ENCODE measurements around the gene POLR2M. TPM values are rescaled to one million over a fixed set of nuclear protein-coding genes. Genes with fewer than 3 reads are reported as not detected.

POLR2M gene
- total and polyA plus RNA-seq, 3 experiments from 2014 or later, result 51.2 to 72.3 (median 57.9) TPM

DNA sequence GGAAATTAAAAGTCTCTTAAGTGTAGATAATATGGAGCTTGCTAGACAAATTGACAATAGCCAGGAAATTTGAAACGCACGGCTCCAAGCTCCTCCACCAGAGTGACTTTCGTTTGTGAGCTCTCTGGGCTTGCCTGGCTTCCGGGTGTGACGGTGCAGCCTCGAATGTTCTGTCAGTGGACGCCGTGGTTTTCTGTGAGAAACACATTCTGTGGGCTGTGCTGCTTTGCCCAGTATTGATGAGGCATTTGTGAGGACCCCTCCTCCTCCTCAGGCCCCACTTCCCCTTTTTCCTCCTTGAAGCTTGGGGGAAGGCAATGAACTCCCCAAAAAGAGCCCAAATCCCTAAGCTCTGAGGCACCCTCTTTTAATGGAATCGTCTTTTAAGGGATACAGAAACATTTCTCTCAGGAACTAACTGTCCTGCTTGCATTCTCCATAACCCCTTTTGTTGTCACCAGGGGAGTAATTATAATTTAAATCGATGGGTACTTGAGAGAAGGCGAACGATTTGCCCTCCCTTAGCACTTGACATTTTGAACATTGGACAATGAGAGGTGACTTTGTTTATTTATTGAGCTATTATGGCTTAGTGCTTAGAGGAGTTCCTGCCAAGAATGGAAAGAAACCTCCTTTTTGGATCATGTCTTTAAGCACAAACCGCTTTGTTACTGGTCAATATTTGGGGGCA, 40.8 kb downstream of the POLR2M start:
- H3K4me3 Mint-ChIP-seq, result peak overlapping the region in 2 of 7 donors; percentile 10 to 19
- POLR2A ChIA-PET, result no interaction called here
- no peak for DNase-seq
- peaks cover 0 to 6% (median 0%) of the 10 kb centered on the region in 3 donors for H3K36me3 Mint-ChIP-seq
- no peaks in the 10 kb centered on the region for H3K9me3 Mint-ChIP-seq
- peaks cover 0 to 4% (median 0%) of the 10 kb centered on the region in 3 donors for H3K4me1 Mint-ChIP-seq
- Histone ChIP-seq H3K27me3 (ENCODE audit: insufficient read depth, low read length, poor library complexity, severe bottlenecking) (no peaks in the 10 kb centered on the region), H3K4me1 (ENCODE audit: insufficient read depth, low read length) (no peaks in the 10 kb centered on the region), H3K36me3 (ENCODE audit: insufficient read depth, low read length) (no peaks in the 10 kb centered on the region), H3K9me3 (ENCODE audit: low read length) (no peaks in the 10 kb centered on the region), H3K27ac (ENCODE audit: low read depth, low read length) (no peak overlapping the region), H3K4me3 (ENCODE audit: low read length) (no peak overlapping the region)
- CTCF ChIA-PET, result no interaction called here
- peak overlapping the region in 1 of 8 donors; percentile 74 for H3K27ac Mint-ChIP-seq
- peaks cover 0 to 9% of the 10 kb centered on the region in 2 donors for H3K27me3 Mint-ChIP-seq

DNA sequence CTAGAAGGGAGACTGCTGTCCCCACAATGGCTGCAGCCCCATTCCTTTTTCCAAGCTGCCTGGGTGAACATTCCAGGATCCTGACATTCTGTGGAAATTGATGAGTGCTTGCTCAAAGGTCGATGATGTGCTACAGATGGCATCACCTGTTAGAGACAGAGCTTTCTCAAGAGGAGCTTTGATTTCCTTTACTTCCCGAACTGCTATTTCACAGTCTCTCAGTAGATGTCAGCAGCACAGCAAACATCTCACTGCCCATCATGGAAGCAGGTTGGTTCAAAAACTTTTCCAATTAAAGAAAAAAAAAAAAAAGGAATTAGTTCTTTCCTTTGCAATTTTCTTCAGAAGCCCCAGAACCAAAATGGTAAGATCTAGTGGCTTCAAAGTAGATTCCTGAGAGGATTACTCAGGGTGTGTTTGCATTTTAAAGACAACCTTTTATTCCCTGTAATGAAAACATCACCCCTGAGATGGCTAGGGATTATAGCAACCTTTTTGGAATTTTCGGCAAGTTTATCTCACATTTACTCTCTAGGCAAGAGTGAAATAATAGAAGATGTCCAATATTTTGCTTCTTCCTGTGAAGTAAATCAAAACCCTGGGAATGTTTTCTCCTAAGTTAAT, 44.8 kb downstream of the POLR2M start:
- peaks cover 0 to 9% of the 10 kb centered on the region in 2 donors for H3K27me3 Mint-ChIP-seq
- no peak for DNase-seq
- H3K9me3 ChIP-seq (ENCODE audit: low read length), result no peaks in the 10 kb centered on the region
- no peak overlapping the region for H3K4me3 ChIP-seq (ENCODE audit: low read length)
- H3K27me3 ChIP-seq (ENCODE audit: insufficient read depth, low read length, poor library complexity, severe bottlenecking), result no peaks in the 10 kb centered on the region
- H3K4me1 ChIP-seq (ENCODE audit: insufficient read depth, low read length), result no peaks in the 10 kb centered on the region
- H3K4me3 Mint-ChIP-seq, result no peak overlapping the region
- CTCF ChIA-PET, result no interaction called here
- H3K36me3 ChIP-seq (ENCODE audit: insufficient read depth, low read length), result no peaks in the 10 kb centered on the region
- peaks cover 0 to 4% (median 0%) of the 10 kb centered on the region in 3 donors for H3K4me1 Mint-ChIP-seq
- no peaks in the 10 kb centered on the region for H3K9me3 Mint-ChIP-seq
- no peak overlapping the region for H3K27ac ChIP-seq (ENCODE audit: low read depth, low read length)
- no peaks in the 10 kb centered on the region for H3K36me3 Mint-ChIP-seq
- POLR2A ChIA-PET, result no interaction called here
- H3K27ac Mint-ChIP-seq, result no peak overlapping the region

DNA sequence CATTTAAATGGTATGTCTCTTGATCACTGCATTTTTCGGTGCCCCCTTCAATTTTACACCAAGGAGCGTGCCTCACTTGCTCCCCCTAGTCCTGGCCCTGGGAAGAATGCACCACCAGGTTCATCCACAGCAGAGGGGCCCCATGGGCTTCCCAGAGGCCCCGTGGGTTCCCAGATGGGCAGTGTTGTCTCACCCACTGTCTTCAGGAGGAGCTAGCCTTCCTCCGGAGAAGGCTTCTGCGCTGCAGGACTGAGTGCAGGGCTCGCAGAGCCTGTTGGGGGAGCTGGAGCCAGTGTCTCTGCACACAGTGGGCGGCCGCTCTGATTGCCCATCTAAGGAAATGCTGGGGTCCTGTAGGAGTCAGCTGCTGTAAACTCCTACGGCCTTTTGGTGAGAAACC, 45.9 kb downstream of the POLR2M start:
- Histone ChIP-seq H3K27ac (ENCODE audit: low read depth, low read length) (no peak overlapping the region), H3K36me3 (ENCODE audit: insufficient read depth, low read length) (no peaks in the 10 kb centered on the region), H3K9me3 (ENCODE audit: low read length) (no peaks in the 10 kb centered on the region), H3K4me3 (ENCODE audit: low read length) (no peak overlapping the region), H3K4me1 (ENCODE audit: insufficient read depth, low read length) (no peaks in the 10 kb centered on the region), H3K27me3 (ENCODE audit: insufficient read depth, low read length, poor library complexity, severe bottlenecking) (no peaks in the 10 kb centered on the region)
- Mint-ChIP-seq H3K4me1 (no peaks in the 10 kb centered on the region), H3K27me3 (peaks cover 0 to 9% of the 10 kb centered on the region in 2 donors), H3K27ac (peak overlapping the region in 1 of 8 donors; percentile 51), H3K36me3 (no peaks in the 10 kb centered on the region), H3K4me3 (no peak overlapping the region), H3K9me3 (no peaks in the 10 kb centered on the region)
- CTCF ChIA-PET, result no interaction called here
- POLR2A ChIA-PET, result no interaction called here
- DNase-seq, result no peak

DNA sequence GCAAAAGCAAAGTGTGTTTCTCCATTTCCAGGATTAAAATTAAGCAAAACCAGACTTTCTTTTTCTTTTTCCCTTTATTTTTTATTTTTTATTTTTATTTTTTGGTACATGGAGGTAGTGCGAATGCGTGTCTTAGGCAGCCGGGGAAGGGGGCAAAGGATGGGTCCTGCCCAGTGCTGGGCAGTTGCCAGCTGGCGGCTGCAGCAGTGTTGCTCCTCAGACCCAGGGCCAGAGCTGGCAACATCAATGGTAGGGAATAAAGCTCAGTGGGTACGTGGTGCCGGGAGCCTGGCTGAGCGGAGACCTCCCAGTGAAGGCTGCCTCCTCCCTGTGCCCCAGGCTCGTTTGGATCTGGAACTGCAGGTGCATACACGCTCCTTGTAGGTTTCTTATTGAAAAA, 46.3 kb downstream of the POLR2M start:
- Mint-ChIP-seq H3K4me1 (no peaks in the 10 kb centered on the region), H3K27ac (no peak overlapping the region), H3K9me3 (no peaks in the 10 kb centered on the region), H3K36me3 (no peaks in the 10 kb centered on the region), H3K4me3 (no peak overlapping the region), H3K27me3 (peaks cover 0 to 8% of the 10 kb centered on the region in 2 donors)
- Histone ChIP-seq H3K27me3 (ENCODE audit: insufficient read depth, low read length, poor library complexity, severe bottlenecking) (no peaks in the 10 kb centered on the region), H3K36me3 (ENCODE audit: insufficient read depth, low read length) (no peaks in the 10 kb centered on the region), H3K4me1 (ENCODE audit: insufficient read depth, low read length) (no peaks in the 10 kb centered on the region), H3K27ac (ENCODE audit: low read depth, low read length) (no peak overlapping the region), H3K9me3 (ENCODE audit: low read length) (no peaks in the 10 kb centered on the region), H3K4me3 (ENCODE audit: low read length) (no peak overlapping the region)
- ChIA-PET CTCF (no interaction called here), POLR2A (no interaction called here)
- no peak for DNase-seq

DNA sequence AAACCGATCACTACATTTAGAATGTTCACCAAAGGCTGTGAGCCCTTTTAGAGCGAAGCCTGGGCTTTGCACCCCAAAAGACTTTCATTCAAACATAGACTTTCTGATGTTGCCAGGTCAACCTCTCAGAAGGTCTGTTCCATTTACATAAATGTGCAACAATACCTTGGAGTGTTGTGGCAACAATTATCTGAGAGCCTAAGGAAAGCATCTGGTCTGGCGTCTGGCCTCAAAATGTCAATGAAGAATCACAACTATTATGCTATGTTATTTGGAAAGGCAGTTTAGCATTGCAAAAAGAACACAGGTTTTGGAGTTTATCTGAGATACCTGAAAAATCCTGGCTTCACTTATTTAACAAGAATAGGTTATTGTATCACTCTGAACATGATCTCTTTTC, 50.0 kb downstream of the POLR2M start:
- no peaks in the 10 kb centered on the region for H3K36me3 Mint-ChIP-seq
- no peak overlapping the region for H3K4me3 Mint-ChIP-seq
- H3K27me3 Mint-ChIP-seq, result peaks cover 0 to 2% of the 10 kb centered on the region in 2 donors
- Histone ChIP-seq H3K9me3 (ENCODE audit: low read length) (no peaks in the 10 kb centered on the region), H3K27me3 (ENCODE audit: insufficient read depth, low read length, poor library complexity, severe bottlenecking) (no peaks in the 10 kb centered on the region), H3K27ac (ENCODE audit: low read depth, low read length) (no peak overlapping the region), H3K4me1 (ENCODE audit: insufficient read depth, low read length) (no peaks in the 10 kb centered on the region), H3K4me3 (ENCODE audit: low read length) (no peak overlapping the region), H3K36me3 (ENCODE audit: insufficient read depth, low read length) (no peaks in the 10 kb centered on the region)
- CTCF ChIA-PET, result no interaction called here
- POLR2A ChIA-PET, result no interaction called here
- H3K27ac Mint-ChIP-seq, result no peak overlapping the region
- DNase-seq, result no peak
- no peaks in the 10 kb centered on the region for H3K9me3 Mint-ChIP-seq
- no peaks in the 10 kb centered on the region for H3K4me1 Mint-ChIP-seq

DNA sequence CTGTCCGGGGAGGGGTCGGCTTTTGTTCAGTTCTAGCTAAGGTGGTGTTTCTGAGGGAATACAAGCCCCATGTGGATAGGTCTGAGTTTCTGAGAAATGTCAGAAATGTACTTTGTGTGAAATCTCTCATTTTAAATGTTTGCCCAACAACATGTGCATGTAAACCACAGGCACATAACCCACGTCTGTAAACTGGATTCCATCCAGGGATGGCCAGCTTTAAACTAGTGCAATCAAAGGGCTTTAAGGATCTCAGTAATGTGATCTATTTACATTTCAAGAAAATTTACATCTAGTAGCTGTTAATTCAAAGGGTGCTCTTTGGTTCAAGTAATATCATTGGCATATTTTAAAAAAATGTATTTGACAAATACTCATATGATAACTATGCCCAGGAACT, 52.0 kb downstream of the POLR2M start:
- Mint-ChIP-seq H3K4me3 (no peak overlapping the region), H3K9me3 (no peaks in the 10 kb centered on the region), H3K4me1 (no peaks in the 10 kb centered on the region), H3K27me3 (peaks cover 0 to 3% of the 10 kb centered on the region in 2 donors), H3K36me3 (peaks cover 0 to 2% (median 0%) of the 10 kb centered on the region in 3 donors), H3K27ac (peak overlapping the region in 1 of 8 donors; percentile 11)
- Histone ChIP-seq H3K36me3 (ENCODE audit: insufficient read depth, low read length) (no peaks in the 10 kb centered on the region), H3K9me3 (ENCODE audit: low read length) (no peaks in the 10 kb centered on the region), H3K27ac (ENCODE audit: low read depth, low read length) (no peak overlapping the region), H3K4me3 (ENCODE audit: low read length) (no peak overlapping the region), H3K4me1 (ENCODE audit: insufficient read depth, low read length) (no peaks in the 10 kb centered on the region), H3K27me3 (ENCODE audit: insufficient read depth, low read length, poor library complexity, severe bottlenecking) (no peaks in the 10 kb centered on the region)
- CTCF ChIA-PET, result interaction anchor here (1.8 kb wide), 1 partner anchor 26 kb away, joined by 7 read pairs; no protein-coding TSS in a partner anchor
- no peak for DNase-seq
- POLR2A ChIA-PET, result no interaction called here

DNA sequence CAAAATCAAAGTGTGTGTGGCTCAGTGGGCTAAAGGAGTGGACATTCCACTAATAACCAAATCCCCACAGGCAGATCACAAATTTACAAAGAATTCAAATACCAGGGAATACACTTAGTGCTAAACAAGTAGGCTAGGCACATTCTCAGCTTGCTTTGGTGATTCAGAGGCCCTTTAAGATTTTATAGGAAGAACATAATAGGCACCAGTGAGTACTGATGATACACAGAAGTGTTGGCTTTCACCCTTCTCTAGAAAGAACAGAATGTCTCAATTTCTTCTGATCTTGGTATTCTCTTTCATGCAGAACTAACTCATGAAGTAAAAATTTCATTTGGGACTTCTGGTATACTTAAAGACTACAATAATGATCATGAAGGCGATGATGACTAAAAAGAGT, 55.0 kb downstream of the POLR2M start:
- no peak for DNase-seq
- ChIA-PET POLR2A (no interaction called here), CTCF (no interaction called here)
- Histone ChIP-seq H3K36me3 (ENCODE audit: insufficient read depth, low read length) (no peaks in the 10 kb centered on the region), H3K27ac (ENCODE audit: low read depth, low read length) (no peak overlapping the region), H3K9me3 (ENCODE audit: low read length) (no peaks in the 10 kb centered on the region), H3K4me1 (ENCODE audit: insufficient read depth, low read length) (no peaks in the 10 kb centered on the region), H3K4me3 (ENCODE audit: low read length) (no peak overlapping the region), H3K27me3 (ENCODE audit: insufficient read depth, low read length, poor library complexity, severe bottlenecking) (no peaks in the 10 kb centered on the region)
- Mint-ChIP-seq H3K27me3 (peaks cover 0 to 4% of the 10 kb centered on the region in 2 donors), H3K9me3 (no peaks in the 10 kb centered on the region), H3K27ac (no peak overlapping the region), H3K4me3 (no peak overlapping the region), H3K4me1 (no peaks in the 10 kb centered on the region), H3K36me3 (peaks cover 0 to 3% (median 0%) of the 10 kb centered on the region in 3 donors)

DNA sequence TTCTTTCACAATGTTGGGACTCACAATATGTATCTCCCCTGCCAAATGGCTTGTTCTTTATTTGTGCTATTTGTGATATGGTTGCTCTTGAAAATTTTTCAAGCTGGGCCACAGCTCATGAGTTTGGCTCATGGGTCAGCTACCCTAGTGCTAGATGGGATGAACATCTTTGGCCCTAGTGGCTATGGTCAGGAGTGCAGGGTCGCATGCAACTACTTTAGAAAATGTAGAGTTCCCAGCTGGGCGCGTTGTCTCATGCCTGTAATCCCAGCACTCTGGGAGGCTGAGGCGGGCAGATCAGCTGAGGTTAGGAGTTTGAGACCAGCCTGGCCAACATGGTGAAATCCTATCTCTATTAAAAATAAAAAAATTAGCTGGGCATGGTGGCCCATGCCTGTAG, 55.8 kb downstream of the POLR2M start:
- H3K27ac Mint-ChIP-seq, result no peak overlapping the region
- no peak for DNase-seq
- Histone ChIP-seq H3K27ac (ENCODE audit: low read depth, low read length) (no peak overlapping the region), H3K9me3 (ENCODE audit: low read length) (no peaks in the 10 kb centered on the region), H3K4me3 (ENCODE audit: low read length) (no peak overlapping the region), H3K27me3 (ENCODE audit: insufficient read depth, low read length, poor library complexity, severe bottlenecking) (no peaks in the 10 kb centered on the region), H3K4me1 (ENCODE audit: insufficient read depth, low read length) (no peaks in the 10 kb centered on the region), H3K36me3 (ENCODE audit: insufficient read depth, low read length) (no peaks in the 10 kb centered on the region)
- H3K27me3 Mint-ChIP-seq, result peaks cover 0 to 4% of the 10 kb centered on the region in 2 donors
- ChIA-PET CTCF (no interaction called here), POLR2A (no interaction called here)
- peaks cover 2 to 3% (median 2%) of the 10 kb centered on the region in 3 donors for H3K4me1 Mint-ChIP-seq
- no peak overlapping the region for H3K4me3 Mint-ChIP-seq
- H3K36me3 Mint-ChIP-seq, result peaks cover 0 to 3% (median 0%) of the 10 kb centered on the region in 3 donors
- H3K9me3 Mint-ChIP-seq, result no peaks in the 10 kb centered on the region

Measured in CD8-positive, alpha-beta memory T cell (primary cell).